Stimulated activated naive CD4-positive, alpha-beta T cell (primary cell): ENCODE data around the gene MKRN2.
"Not testable (repeated sequence)": the region's sequence is repeated elsewhere in the genome, so short reads cannot be mapped to it uniquely, and the experiment has no call there.

ENCODE experiments used
- DNase-seq, 6 experiments: peaks; one replicate each; lab custom pipeline; 2025; lab: John Stamatoyannopoulos, UW

MKRN2 gene

GRCh38 chr3:12588039-12589009 is 31.4 kb downstream of the MKRN2 start:
- no peak for DNase-seq

DNA sequence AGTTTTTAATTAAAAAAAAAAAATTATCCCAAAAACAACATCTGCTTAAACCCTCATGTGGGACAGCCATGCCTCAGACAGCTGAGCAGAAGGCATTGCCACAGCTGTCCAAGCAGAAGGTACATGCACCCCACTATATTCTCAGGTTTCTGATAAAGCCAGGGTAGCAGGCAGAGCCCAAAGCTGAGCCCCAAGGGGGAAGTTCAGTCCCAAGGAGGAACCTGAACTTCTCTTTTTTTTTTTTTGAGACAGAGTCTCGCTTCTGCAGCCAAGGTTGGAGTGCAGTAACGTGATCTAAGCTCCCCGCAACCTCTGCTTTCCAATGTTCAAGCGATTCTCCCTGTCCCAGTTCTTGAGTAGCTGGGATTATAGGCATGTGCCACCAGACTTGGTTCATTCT is 33.2 kb downstream of the MKRN2 start:
- no peak for DNase-seq

DNA sequence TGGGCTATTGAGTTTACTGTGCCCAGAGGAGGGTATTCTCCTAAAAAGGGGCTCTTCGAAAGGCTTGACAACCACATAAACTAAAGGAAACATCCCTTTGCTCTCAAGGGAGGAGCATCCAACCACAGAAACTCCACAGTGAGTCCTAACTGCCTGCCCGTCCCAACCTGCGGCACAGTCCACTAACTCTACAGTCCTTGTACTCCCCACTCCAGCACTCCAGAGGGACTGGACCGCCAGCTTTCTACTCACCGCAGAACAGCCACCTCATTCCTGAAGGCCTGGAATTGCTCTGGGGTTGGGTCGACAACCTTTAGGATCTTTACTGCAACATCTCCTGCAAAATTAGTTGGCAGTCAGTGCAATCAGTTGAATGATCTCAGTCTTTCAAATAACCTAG is 34.6 kb downstream of the MKRN2 start:
- no peak for DNase-seq

DNA sequence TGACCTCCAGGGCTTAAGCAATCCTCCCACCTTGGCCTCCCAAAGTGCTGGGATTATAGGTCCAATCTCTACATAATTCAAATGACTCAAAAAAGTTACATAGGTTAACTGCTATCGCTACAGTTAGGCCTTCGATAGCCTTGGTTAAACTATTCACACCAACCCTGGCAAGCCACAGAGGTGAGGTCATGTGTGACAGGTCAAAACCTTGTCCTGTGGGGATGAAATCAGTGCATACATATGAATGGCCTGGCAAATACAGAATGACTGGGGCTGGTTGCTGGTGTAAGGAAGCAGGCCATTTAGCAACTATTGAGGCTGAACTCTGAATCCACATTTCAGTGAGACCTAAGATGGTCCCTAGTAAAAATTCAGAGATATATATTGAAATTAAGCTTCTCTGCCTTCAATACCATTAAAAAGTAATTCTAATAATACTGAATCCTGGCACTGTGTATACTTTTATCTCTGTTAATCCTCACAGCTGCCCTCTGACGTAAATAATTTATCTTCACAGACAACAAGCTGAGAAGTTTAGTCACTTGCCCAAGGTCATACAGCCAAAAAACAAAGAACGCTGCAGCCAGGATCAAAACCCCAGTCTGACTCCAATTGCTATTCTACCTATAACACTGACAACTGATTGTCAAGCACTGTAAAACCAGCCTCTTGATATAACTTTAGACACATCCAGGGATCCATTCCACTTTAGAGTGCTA is 35.3 kb downstream of the MKRN2 start:
- DNase-seq, result no peak

- no peak for DNase-seq
Measured at GRCh38 chr3:12593473-12593872, 36.6 kb downstream of the MKRN2 start.

- DNase-seq, result no peak
Measured at GRCh38 chr3:12598890-12599289, 42.0 kb downstream of the MKRN2 start.

GRCh38 chr3:12601072-12601471 is 44.2 kb downstream of the MKRN2 start:
- DNase-seq, result no peak

DNA sequence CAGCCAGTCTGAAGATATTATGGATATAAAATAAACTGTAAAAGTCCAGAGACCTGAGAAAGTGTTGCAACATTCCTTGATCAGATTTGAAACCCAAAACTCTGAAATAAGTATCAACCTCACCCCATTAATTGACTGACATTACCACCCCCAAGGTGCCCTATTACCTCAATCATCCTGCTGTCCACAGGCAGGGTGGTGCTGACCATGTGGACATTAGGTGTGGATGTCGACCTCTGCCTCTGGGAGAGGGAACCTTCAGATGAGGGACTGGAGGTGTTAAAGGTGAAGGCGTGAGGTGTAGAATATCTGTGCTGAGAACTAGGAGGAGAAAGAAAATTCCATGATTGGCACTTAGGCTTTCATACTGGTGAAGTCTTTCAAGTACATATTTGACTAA is 47.1 kb downstream of the MKRN2 start:
- no peak for DNase-seq

DNA sequence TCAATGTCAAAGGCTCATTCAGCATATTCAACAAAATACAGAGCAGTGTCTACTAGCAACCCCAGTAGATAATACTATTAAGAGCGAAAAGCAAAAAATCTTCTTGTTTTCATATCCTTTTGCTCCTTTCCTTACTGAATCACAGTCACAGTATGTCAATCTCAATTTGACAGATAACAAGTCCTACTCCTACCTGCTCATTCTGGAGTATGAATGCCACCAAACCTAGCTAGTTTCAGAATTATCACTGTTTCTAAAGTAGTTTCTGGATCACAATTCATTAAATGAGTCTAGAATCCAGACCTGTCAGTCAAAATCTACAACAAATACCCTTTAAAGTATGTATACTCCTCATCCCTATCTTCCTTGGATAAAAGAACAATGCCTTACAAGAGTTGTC is 51.5 kb downstream of the MKRN2 start:
- DNase-seq, result no peak

DNA sequence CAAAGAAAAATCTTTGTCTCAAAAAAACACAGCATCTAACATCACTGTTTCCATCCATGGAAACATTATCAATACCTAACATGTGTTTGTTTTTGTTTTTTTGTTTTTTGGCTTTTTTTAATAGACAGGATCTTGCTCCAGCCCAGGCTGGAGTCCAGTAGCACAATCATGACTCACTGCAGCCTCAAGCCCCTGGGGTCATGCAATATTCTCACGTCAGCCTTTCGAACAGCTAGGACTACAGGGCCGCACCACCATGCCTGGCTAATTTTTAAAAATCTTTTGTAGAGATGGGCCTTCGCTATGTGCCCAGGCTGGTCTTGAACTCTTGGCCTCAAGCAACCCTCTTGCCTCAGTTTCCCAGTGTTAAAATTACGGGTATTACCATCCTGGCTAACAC is 54.2 kb downstream of the MKRN2 start:
- no peak for DNase-seq

DNA sequence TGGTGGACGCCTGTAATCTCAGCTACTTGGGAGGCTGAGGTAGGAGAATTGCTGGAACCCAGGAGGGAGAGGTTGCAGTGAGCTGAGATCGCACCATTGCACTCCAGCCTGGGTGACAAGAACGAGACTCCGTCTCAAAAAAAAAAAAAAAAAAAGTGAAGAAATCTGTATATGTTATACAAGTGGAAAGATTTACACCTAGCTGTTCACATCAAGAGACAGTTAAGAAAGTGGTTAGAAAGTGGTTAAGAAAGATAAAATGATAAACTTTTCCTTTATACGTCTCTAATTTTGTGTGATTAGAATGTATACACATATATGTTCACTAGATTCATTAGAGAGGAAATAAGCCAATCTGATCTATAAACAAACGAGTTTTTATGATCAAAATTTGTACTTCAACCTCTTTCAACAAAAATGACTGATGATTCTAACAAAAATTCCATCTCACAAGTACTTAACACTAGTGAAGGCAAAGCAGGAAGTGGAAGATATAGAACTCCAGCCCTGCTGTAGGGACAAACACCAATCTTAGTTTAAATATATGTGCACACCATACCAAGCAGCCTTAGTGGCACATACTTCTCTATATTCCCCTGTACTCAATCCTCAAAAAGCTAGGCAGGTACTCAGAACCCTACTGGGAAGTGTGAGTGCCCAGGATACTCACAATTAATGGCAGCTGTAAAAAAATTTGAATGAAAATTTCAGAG is 55.8 kb downstream of the MKRN2 start:
- DNase-seq, result no peak

- peak in 2 of 6 experiments; percentile 1 to 6 for DNase-seq
Measured at GRCh38 chr3:12613250-12613649, 56.4 kb downstream of the MKRN2 start.

DNA sequence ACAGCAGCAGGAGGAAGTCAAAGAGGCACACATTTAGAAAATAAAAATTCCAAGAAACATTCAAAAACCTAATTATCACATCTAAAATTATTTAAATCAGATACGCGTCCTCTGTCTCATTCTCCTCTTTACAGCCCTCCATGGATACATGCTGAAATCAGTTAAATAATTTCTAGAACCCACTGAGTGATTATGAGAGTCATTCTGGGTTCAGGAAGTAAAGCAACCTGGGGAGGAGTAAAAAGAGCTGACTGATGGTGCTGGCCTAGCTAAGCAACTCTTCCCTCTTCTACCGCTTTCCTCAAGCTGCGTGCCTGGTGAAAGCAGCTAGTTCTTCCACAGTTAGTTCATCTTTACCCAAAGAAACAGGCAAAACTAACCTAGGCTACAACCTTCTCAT is 58.4 kb downstream of the MKRN2 start:
- DNase-seq, result no peak

- DNase-seq, result no peak
Measured at GRCh38 chr3:12618426-12618825, 61.5 kb downstream of the MKRN2 start.

GRCh38 chr3:12620305-12620704 is 63.4 kb downstream of the MKRN2 start:
- no peak for DNase-seq

- no peak for DNase-seq
Measured at GRCh38 chr3:12620729-12621128, 63.8 kb downstream of the MKRN2 start.

DNA sequence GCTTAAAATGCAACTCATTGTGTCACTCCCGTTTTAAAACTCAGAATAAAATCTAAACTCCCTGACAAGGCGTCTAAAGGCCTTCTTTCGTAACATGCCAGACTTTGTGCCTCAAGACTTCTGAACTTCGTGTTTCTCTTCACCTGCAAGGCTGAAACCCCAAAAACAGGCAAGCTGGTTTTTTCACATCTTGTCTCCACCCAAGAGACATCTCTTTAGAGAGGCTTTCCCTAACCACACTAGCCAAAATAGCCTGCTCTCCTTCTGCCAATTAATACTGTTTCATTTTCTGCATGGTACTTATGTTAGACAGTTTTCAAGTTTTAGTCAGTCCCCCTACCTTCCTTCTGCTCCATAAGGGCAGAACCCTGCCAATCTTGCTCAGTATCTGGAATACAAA is 65.4 kb downstream of the MKRN2 start:
- DNase-seq, result no peak

DNA sequence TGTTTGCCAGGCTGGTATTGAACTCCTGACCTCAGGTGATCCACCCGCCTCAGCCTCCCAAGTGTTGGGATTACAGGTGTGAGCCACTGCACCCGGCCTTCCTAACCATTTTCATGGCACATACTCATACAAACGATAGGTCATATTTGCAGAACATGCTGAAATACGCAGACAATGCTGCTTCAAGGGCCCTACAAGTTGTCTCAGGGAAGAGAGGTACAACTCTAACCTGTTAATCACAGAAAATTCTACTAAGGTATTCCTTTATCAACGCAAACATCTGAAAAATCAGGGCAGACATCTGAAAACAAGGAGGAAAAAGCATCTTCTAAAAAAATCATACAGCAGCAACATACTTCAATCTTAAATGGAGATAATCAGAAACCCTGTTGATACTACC is 67.2 kb downstream of the MKRN2 start:
- DNase-seq, result no peak

DNA sequence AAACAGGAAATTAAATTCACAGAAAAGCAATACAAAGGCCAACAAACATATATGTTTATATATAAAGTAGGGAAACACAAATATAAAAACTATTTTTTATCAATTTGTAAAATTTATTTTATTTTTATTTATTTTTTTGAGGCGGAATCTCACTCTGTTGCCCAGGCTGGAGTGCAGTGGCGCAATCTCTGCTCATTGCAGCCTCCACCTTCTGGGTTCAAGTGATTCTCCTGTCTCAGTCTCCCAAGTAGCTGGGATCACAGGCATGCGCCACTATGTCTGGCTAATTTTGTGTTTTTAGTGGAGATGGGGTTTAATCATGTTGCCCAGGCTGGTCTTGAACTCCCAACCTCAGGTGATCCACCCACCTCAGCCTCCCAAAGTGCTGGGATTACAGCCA is 68.1 kb downstream of the MKRN2 start:
- DNase-seq, result not testable (repeated sequence)

DNA sequence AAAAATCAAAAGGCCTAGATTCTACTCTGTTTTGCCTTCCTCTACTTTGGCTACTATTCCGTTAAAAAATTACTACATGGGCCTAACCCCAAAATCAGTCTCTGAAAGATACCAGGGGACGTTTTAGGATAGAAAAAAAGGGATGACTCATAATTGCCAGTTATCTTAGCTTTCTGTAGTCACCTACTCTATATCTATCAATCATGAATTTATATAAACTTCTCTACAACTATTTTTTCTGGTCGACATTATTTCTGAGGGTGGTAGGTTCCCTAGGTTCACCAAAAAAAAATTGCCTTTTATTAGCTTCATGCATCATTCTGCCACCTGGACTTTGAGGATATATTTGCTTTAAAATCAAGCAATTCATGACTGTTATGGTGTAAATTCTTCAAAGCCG is 70.5 kb downstream of the MKRN2 start:
- DNase-seq, result no peak

GRCh38 chr3:12628813-12629212 is 71.9 kb downstream of the MKRN2 start:
- no peak for DNase-seq

- no peak for DNase-seq
Measured at GRCh38 chr3:12629560-12629959, 72.7 kb downstream of the MKRN2 start.

GRCh38 chr3:12630292-12630691 is 73.4 kb downstream of the MKRN2 start:
- DNase-seq, result no peak
